ENCODE results near the gene MATK.

The MATK gene

DNA sequence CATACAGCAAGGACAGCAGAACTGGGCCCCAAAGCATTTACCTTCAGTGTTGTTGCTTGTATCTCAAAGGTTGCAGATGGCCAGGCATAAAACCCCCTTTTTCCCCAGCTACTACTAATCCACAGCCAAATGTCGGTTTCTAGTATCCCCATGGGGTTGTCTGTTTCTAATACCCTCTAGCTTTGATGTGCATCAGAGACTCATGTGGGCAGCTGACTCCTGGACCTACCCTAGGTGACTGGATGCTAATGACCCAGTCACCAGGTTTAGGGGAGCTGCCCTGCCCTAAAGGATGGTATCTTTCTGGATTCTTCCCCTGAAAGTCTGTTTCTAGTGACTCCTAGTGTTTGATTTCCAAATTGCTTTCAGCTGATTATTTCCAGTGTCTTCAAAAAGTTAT is 54.1 kb downstream of the MATK start:
- TF ChIP-seq, protein P1, sequence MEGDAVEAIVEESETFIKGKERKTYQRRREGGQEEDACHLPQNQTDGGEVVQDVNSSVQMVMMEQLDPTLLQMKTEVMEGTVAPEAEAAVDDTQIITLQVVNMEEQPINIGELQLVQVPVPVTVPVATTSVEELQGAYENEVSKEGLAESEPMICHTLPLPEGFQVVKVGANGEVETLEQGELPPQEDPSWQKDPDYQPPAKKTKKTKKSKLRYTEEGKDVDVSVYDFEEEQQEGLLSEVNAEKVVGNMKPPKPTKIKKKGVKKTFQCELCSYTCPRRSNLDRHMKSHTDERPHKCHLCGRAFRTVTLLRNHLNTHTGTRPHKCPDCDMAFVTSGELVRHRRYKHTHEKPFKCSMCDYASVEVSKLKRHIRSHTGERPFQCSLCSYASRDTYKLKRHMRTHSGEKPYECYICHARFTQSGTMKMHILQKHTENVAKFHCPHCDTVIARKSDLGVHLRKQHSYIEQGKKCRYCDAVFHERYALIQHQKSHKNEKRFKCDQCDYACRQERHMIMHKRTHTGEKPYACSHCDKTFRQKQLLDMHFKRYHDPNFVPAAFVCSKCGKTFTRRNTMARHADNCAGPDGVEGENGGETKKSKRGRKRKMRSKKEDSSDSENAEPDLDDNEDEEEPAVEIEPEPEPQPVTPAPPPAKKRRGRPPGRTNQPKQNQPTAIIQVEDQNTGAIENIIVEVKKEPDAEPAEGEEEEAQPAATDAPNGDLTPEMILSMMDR (conservative IDR thresholded peaks at IDR 0.05; ENCODE audit: low read length): no peak
- no peak overlapping the region for H3K4me3 ChIP-seq (ENCODE audit: low read length)
- no peak for DNase-seq (ENCODE audit: low read depth)

DNA sequence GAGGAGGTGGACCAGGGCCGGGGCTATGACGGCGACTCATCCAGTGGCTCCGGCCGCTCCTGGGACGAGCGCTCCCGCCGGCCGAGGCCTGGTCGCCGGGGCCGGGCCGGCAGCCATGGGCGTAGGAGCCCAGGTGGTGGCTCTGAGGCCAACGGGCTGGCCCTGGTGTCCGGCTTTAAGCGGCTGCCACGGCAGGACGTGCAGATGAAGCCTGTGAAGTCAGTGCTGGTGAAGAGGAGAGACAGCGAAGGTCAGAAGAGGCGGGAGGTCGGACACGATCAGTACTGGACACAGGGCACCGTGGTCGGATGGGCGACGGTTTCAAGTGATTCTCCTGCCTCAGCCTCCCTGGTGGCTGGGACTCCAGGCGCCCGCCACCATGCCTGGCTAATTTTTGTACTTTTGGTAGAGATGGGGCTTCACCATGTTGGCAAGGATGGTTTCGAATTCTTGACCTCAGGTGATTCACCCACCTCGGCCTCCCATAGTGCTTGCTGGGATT is 55.7 kb downstream of the MATK start:
- TF ChIP-seq, protein P1 (conservative IDR thresholded peaks at IDR 0.05; ENCODE audit: low read length): no peak
- H3K4me3 ChIP-seq (ENCODE audit: low read length): no peak overlapping the region
- DNase-seq (ENCODE audit: low read depth): no peak
